Activated naive CD4-positive, alpha-beta T cell treated with anti-CD3 and anti-CD28 coated beads, Interleukin-2, amount 50 U/mL, for 16 hours (primary cell): ENCODE data around the gene DNAH14.

Experiments used
- DNase-seq: peaks from one replicate; pipeline ENCODE4 v3.0.0-alpha.2; 2020

DNAH14 gene

DNA sequence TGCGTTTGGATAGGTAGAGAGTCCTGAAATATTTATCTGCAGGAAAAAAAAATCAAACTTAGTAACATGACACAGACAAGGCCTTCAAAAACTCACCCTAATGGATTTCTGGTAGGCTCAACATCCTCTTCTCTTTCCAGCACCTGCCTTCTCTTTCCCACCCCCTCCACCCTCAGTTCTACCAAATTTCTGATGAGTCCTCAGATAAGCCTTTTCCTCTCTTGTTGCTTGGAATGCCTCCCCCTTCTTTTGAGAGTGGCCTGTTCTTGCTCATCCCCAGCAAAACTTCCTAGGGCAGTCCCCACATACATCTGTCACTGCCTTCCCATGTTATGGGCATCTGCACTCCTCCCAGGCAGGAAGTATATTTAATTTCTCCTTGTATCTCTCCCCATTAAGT is 506.0 kb downstream of the DNAH14 start:
- no peak for DNase-seq

DNA sequence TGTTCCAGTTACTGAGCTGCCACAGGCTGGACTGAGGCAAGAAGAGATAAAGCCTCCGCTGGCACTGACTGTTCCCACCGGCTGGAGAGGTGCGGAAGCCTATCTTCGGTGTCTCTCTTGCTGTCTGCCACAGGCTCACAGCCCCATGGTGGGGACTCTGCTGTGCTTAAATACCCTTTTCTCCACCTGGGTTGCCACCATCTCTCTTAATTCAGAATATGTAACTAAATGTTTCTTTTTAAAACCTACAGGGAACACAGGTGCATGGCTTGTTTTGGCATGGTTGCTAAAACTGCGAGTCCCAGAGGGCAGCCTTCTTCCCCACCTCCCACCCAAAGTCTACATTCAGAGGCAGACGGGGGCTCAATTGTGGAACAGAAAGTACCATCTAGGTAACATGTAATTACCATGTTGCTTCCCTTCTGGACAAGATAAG is 506.5 kb downstream of the DNAH14 start:
- no peak for DNase-seq

DNA sequence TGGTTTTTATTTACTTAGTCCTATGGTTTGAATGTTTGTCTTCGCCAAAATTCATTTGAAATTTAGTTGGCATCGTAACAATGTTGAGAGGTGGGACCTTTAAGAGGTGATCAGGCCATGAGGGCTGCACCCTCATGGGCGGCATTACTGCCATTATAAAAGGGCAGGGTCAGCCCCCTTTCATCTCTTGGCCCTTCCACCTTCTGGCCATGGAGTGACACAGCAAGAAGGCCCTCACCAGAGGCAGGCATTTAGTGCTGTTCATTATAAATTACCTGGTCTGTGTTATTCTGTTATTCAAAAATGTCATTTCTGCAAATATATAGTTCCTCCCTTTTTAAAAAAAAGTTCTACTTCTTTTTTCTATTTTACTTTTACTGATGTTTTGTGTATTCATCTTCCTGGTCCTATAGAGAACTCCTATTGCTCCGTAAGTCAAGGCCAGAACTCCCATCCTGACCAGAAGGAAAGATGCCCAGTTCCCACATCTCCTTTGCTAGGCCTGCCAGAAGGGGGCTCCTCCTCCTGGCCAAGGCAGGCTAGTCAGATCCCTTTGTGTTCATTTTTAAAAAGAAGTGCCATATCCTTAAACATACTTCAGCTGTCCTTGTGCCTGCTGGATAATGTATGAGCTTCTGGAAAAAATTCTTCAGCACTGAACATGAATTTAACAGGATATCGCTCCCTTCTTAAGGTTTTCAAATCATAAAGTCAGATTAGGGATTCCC is 508.4 kb downstream of the DNAH14 start:
- DNase-seq: no peak

DNA sequence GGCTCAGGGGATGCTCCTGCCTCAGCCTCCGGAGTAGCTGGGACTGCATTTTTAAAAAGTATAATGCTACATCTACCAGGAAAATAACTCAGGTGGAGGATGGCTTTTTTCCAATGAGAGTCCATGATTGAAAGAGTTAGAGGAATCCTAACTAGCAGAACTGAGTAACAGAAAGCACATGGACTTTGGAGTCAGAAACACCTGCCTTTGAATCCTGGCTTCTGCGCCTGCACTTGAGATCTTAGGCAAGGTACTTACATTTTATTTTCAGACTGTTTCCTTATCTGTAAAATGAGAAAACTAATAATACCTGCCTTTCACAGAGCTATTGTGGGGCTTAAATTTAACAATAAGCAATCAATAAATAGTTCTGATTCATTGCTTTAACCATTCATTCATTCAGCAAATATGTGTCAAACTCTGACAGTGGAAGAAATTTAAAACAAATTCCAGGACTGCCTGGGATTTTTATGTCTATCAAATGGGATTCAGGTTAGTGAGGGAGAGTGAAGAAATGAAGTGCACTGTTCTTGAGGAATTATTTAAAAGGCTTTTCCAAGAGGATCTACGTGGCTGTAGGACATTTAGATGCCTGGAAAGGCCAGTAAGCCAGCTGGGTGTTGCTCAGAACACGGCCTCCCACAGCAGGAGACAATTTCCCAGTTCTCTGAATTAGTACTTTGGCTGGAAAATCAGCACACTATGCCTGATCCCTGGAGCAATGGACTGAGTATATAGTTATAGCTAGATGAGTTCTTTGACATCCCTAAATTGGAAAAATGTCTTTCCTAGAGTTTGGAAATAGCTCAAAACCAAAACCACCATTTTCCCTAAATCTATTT is 511.1 kb downstream of the DNAH14 start:
- no peak for DNase-seq

- DNase-seq: no peak
Measured at GRCh38 chr1:225441314-225442122, 512.0 kb downstream of the DNAH14 start.

DNA sequence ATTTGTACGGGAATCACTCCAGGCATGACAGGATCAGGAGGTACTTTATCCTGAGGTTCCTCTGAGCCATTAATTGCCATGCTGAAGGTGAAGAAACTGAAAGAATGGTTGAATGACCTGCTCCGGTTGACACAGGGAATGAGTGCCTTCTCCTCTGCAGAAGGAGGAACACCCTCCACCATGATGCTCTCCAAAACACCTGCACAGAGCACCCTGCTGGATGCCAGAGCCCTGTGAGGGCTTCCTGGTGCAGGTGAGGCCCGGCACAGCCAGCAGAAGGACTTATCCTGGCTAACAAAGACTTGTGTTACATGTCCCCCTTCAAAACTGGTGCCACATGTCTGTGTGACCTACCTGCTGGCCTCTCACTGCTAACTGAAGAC is 512.6 kb downstream of the DNAH14 start:
- no peak for DNase-seq

GRCh38 chr1:225445639-225446594 is 516.4 kb downstream of the DNAH14 start:
- DNase-seq: no peak

GRCh38 chr1:225446595-225446960 is 517.1 kb downstream of the DNAH14 start:
- no peak for DNase-seq

DNA sequence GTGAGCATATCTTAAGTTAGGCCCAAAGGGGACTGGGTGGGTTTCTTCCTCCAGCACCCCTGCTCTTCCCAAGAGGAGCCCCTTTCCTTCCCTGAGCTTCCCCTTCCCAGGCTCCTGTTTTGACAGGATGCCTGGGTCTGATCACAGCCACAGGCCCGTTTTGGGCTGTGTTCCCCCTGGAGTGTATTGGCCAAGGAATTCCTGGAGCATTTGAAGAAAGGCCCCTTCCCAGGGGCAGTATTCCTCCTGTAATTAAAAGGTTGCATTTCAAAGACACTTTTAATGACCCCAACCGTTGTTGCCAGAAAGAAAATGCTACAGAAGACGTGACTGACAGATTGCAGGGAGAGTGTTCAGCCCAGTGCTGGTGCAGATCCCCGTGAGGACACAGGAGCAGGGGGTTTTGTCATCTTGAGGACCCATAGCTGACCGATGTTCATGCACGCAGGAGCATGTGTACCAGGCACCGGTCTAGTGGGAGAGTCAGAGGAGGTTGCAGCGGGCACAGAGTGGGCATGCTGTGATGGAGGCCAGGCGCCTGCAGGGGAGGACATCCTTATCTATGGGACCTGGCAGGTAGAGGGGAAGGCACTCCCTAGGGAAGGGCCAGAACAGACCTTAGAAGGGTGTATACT is 517.6 kb downstream of the DNAH14 start:
- DNase-seq: no peak

- DNase-seq: no peak
Measured at GRCh38 chr1:225447650-225448089, 518.2 kb downstream of the DNAH14 start.

DNA sequence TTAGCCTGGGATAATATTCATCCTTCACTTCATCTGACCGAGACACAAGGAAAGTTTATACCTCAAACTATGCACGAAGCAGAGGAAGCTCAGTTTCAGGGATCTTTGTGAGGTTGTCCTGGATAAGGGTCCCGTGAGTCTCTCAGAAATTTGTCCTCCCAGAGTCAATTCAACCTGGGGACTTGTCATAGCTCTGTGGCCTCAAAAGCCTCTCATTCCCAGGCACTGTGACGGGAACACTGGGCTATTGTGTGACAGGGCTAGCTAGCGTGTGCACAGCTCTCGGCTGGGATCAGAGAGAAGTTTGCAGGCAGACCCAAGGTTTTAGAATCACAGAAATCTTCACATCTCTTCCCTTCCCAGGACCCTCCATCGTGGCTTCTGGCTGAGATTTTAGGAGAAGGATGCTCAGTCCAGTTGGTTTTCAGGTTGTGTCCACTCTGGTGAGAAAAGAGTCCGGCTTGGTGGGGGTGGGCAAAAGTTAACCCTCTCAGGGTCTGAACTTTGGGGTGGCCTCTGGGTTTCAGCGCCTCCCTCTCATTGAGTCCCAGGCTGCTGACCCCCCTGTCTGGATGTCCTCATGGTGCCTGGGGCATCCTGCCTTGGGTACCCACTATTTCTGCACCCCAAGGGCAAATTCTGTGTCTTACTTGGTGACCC is 518.8 kb downstream of the DNAH14 start:
- no peak for DNase-seq
